ENCODE data around the gene RS1. TPM values are rescaled to one million over a fixed set of nuclear protein-coding genes. Genes with fewer than 3 reads are reported as not detected.

Gene RS1
- total RNA-seq, 2 donors from 2014 or later, result not detected

- no peaks in the 10 kb centered on the region for H3K36me3 ChIP-seq (replicated peaks in 1 of 2; ENCODE audit: insufficient read depth in 1 of 2, low read depth in 2 of 2)
- DNase-seq (no peak), ATAC-seq (no peak)
- no peaks in the 10 kb centered on the region for H3K27me3 ChIP-seq
- H3K27ac ChIP-seq, result no peak overlapping the region
- peaks cover 7% of the 10 kb centered on the region for H3K4me1 ChIP-seq
- WGBS, 2 donors, result 53 to 59% methylated on average over 2 of the region's 2 CpGs
- no peaks in the 10 kb centered on the region for H3K9me3 ChIP-seq
- no peak overlapping the region for H3K4me3 ChIP-seq
- TF ChIP-seq POLR2A (IDR thresholded peaks at IDR 0.05) (no peak), CTCF (IDR thresholded peaks at IDR 0.05) (no peak)
- intact Hi-C loops (cut with DNase I), result no loop called here
Observed at GRCh38 chrX:18598413-18598812, 73.5 kb downstream of the RS1 start.

- H3K36me3 ChIP-seq (replicated peaks in 1 of 2; ENCODE audit: insufficient read depth in 1 of 2, low read depth in 2 of 2), result no peaks in the 10 kb centered on the region
- WGBS, 2 donors, result 11 to 26% methylated on average over 4 of the region's 4 CpGs
- H3K4me1 ChIP-seq, result peaks cover 7% of the 10 kb centered on the region
- no peak overlapping the region for H3K4me3 ChIP-seq
- peak overlapping the region in 2 of 4 donors; percentile 8 to 17 for H3K27ac ChIP-seq
- H3K27me3 ChIP-seq, result no peaks in the 10 kb centered on the region
- no peaks in the 10 kb centered on the region for H3K9me3 ChIP-seq
- ATAC-seq (peak; percentile 81), DNase-seq (peak; percentile 35 to 59 (median 40))
- intact Hi-C loops (cut with DNase I), result no loop called here
- no peak for TF ChIP-seq POLR2A (IDR thresholded peaks at IDR 0.05)
- TF ChIP-seq CTCF (IDR thresholded peaks at IDR 0.05), result no peak
Observed at GRCh38 chrX:18596096-18596495, 75.8 kb downstream of the RS1 start.

- no peak overlapping the region for H3K4me3 ChIP-seq
Observed at GRCh38 chrX:18594079-18594478, 77.8 kb downstream of the RS1 start.

GRCh38 chrX:18591834-18592233 lies 80.1 kb downstream of the RS1 start:
- no peak overlapping the region for H3K27ac ChIP-seq
- DNase-seq, result no peak

More at GRCh38 chrX:18594079-18594478, 77.8 kb downstream of the RS1 start:
- intact Hi-C loops (cut with DNase I), result no loop called here
- WGBS, 2 donors, result 94 to 96% methylated on average over 2 of the region's 2 CpGs
- Histone ChIP-seq H3K4me1 (peaks cover 7% of the 10 kb centered on the region), H3K27ac (no peak overlapping the region), H3K36me3 (replicated peaks in 1 of 2; ENCODE audit: insufficient read depth in 1 of 2, low read depth in 2 of 2) (no peaks in the 10 kb centered on the region), H3K27me3 (no peaks in the 10 kb centered on the region), H3K9me3 (no peaks in the 10 kb centered on the region)
- ATAC-seq, result no peak
- DNase-seq, result no peak
- TF ChIP-seq CTCF (IDR thresholded peaks at IDR 0.05) (no peak), POLR2A (IDR thresholded peaks at IDR 0.05) (no peak)

More at GRCh38 chrX:18591834-18592233, 80.1 kb downstream of the RS1 start:
- peaks cover 7% of the 10 kb centered on the region for H3K4me1 ChIP-seq
- H3K36me3 ChIP-seq (replicated peaks in 1 of 2; ENCODE audit: insufficient read depth in 1 of 2, low read depth in 2 of 2), result no peaks in the 10 kb centered on the region
- TF ChIP-seq POLR2A (IDR thresholded peaks at IDR 0.05), result no peak
- TF ChIP-seq CTCF (IDR thresholded peaks at IDR 0.05), result no peak
- no peaks in the 10 kb centered on the region for H3K9me3 ChIP-seq
- no peaks in the 10 kb centered on the region for H3K27me3 ChIP-seq
- ATAC-seq, result no peak
- 78 to 81% methylated on average over 2 of the region's 2 CpGs for WGBS, 2 donors
- H3K4me3 ChIP-seq, result no peak overlapping the region
- intact Hi-C loops (cut with DNase I), result no loop called here

Other genes starting within 250 kb of the RS1 start
- gene CDKL5, start 246.5 kb downstream of the RS1 start, total RNA-seq, result 1 to 10 TPM; 3.6 to 5.7 TPM
- under 1 TPM in 1 of 2 donors, not detected in 1; 0.78 TPM for gene PPEF1, start 35.5 kb upstream of the RS1 start, total RNA-seq

Measured in body of pancreas (tissue), 4 donors.